GM23338 (cell line): ENCODE results near the gene ADPRHL1. TPM values are rescaled to one million over a fixed set of nuclear protein-coding genes. Genes with fewer than 3 reads are reported as not detected.

Experiments used
- CREB1 ChIP-seq: fragments of 250-450 bp; sonication (Bioruptor Pico); IDR thresholded peaks from 2 replicates; pipeline ENCODE4 v1.5.0; 2020; ENCODE audit warnings: low read depth, mild to moderate bottlenecking, moderate library complexity
- ETS1 ChIP-seq: IDR thresholded peaks from 2 replicates; pipeline ENCODE4 v1.6.1; 2016; ENCODE audit warnings: antibody characterized with exemption
- EZH2 ChIP-seq: fragments of 200-600 bp; sonication (generic); IDR thresholded peaks from one replicate; pipeline ENCODE4 v1.8.0; 2017; ENCODE audit warnings: antibody characterized with exemption, mild to moderate bottlenecking, low read depth; ENCODE audit not compliant: unreplicated experiment
- NANOG ChIP-seq: IDR thresholded peaks from 2 replicates; pipeline ENCODE4 v1.6.1; 2016; ENCODE audit warnings: antibody characterized with exemption, borderline replicate concordance
- POLR2AphosphoS5 ChIP-seq: IDR thresholded peaks from 2 replicates; pipeline ENCODE4 v1.6.1; 2016; ENCODE audit warnings: antibody characterized with exemption, low read depth
- STAT1 ChIP-seq: IDR thresholded peaks from one replicate; pipeline ENCODE4 v1.6.1; 2016; ENCODE audit warnings: antibody characterized with exemption; ENCODE audit not compliant: unreplicated experiment
- polyA plus RNA-seq: library from polyadenylated mRNA; unstranded; fragments of >200 nt; fragmentation: Nextera tagmentation; extraction: Ambion mirVana; gene quantifications from 2 replicates; pipeline ENCODE4 v1.2.1, GENCODE V29; 2016
- total RNA-seq: library from RNA; depleted of rRNA; stranded (reverse); fragments of >200 nt; shearing (Covaris generic); gene quantifications from 2 replicates; pipeline ENCODE4 v1.2.3, GENCODE V29; 2014
- TF ChIP-seq, protein P1 (sequence below): fragments of 250-450 bp; sonication (Bioruptor Pico); IDR thresholded peaks from 2 replicates; pipeline ENCODE4 v1.5.0; 2020; ENCODE audit warnings: mild to moderate bottlenecking, moderate library complexity
- TF ChIP-seq, protein P2 (sequence below), 2 experiments: fragments of 200-600 bp in 1 of 2; sonication (generic) in 1 of 2; conservative IDR thresholded peaks; 2 replicates each; pipeline versions ENCODE4 v1.5.1 to v1.6.1; 2016 to 2017; ENCODE audit warnings: antibody characterized with exemption in 2 of 2, low read depth in 2 of 2, mild to moderate bottlenecking in 2 of 2, moderate library complexity in 1 of 2

Gene ADPRHL1
- total and polyA plus RNA-seq, 2 experiments from 2014 or later: 0.80 to 1.0 TPM

- TF ChIP-seq, protein P1, sequence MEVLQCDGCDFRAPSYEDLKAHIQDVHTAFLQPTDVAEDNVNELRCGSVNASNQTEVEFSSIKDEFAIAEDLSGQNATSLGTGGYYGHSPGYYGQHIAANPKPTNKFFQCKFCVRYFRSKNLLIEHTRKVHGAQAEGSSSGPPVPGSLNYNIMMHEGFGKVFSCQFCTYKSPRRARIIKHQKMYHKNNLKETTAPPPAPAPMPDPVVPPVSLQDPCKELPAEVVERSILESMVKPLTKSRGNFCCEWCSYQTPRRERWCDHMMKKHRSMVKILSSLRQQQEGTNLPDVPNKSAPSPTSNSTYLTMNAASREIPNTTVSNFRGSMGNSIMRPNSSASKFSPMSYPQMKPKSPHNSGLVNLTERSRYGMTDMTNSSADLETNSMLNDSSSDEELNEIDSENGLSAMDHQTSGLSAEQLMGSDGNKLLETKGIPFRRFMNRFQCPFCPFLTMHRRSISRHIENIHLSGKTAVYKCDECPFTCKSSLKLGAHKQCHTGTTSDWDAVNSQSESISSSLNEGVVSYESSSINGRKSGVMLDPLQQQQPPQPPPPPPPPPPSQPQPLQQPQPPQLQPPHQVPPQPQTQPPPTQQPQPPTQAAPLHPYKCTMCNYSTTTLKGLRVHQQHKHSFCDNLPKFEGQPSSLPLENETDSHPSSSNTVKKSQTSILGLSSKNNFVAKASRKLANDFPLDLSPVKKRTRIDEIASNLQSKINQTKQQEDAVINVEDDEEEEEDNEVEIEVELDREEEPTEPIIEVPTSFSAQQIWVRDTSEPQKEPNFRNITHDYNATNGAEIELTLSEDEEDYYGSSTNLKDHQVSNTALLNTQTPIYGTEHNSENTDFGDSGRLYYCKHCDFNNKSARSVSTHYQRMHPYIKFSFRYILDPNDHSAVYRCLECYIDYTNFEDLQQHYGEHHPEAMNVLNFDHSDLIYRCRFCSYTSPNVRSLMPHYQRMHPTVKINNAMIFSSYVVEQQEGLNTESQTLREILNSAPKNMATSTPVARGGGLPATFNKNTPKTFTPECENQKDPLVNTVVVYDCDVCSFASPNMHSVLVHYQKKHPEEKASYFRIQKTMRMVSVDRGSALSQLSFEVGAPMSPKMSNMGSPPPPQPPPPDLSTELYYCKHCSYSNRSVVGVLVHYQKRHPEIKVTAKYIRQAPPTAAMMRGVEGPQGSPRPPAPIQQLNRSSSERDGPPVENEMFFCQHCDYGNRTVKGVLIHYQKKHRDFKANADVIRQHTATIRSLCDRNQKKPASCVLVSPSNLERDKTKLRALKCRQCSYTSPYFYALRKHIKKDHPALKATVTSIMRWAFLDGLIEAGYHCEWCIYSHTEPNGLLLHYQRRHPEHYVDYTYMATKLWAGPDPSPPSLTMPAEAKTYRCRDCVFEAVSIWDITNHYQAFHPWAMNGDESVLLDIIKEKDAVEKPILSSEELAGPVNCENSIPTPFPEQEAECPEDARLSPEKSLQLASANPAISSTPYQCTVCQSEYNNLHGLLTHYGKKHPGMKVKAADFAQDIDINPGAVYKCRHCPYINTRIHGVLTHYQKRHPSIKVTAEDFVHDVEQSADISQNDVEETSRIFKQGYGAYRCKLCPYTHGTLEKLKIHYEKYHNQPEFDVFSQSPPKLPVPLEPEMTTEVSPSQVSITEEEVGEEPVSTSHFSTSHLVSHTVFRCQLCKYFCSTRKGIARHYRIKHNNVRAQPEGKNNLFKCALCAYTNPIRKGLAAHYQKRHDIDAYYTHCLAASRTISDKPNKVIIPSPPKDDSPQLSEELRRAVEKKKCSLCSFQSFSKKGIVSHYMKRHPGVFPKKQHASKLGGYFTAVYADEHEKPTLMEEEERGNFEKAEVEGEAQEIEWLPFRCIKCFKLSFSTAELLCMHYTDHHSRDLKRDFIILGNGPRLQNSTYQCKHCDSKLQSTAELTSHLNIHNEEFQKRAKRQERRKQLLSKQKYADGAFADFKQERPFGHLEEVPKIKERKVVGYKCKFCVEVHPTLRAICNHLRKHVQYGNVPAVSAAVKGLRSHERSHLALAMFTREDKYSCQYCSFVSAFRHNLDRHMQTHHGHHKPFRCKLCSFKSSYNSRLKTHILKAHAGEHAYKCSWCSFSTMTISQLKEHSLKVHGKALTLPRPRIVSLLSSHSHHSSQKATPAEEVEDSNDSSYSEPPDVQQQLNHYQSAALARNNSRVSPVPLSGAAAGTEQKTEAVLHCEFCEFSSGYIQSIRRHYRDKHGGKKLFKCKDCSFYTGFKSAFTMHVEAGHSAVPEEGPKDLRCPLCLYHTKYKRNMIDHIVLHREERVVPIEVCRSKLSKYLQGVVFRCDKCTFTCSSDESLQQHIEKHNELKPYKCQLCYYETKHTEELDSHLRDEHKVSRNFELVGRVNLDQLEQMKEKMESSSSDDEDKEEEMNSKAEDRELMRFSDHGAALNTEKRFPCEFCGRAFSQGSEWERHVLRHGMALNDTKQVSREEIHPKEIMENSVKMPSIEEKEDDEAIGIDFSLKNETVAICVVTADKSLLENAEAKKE (CRISPR knock-in tag): no peak
- no peak for TF ChIP-seq ETS1
- TF ChIP-seq POLR2AphosphoS5: no peak
- TF ChIP-seq EZH2: no peak
- no peak for TF ChIP-seq CREB1 (CRISPR knock-in tag)
- TF ChIP-seq, protein P2, sequence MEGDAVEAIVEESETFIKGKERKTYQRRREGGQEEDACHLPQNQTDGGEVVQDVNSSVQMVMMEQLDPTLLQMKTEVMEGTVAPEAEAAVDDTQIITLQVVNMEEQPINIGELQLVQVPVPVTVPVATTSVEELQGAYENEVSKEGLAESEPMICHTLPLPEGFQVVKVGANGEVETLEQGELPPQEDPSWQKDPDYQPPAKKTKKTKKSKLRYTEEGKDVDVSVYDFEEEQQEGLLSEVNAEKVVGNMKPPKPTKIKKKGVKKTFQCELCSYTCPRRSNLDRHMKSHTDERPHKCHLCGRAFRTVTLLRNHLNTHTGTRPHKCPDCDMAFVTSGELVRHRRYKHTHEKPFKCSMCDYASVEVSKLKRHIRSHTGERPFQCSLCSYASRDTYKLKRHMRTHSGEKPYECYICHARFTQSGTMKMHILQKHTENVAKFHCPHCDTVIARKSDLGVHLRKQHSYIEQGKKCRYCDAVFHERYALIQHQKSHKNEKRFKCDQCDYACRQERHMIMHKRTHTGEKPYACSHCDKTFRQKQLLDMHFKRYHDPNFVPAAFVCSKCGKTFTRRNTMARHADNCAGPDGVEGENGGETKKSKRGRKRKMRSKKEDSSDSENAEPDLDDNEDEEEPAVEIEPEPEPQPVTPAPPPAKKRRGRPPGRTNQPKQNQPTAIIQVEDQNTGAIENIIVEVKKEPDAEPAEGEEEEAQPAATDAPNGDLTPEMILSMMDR (conservative IDR thresholded peaks at IDR 0.05; ENCODE audit: low read depth in 2 of 2): no peak
- TF ChIP-seq STAT1: no peak
- TF ChIP-seq NANOG: no peak
Observed at GRCh38 chr13:113427562-113428468, 25.5 kb downstream of the ADPRHL1 start (continued).
